Measurements from ENCODE around the gene TMEM200A.

TMEM200A gene

DNA sequence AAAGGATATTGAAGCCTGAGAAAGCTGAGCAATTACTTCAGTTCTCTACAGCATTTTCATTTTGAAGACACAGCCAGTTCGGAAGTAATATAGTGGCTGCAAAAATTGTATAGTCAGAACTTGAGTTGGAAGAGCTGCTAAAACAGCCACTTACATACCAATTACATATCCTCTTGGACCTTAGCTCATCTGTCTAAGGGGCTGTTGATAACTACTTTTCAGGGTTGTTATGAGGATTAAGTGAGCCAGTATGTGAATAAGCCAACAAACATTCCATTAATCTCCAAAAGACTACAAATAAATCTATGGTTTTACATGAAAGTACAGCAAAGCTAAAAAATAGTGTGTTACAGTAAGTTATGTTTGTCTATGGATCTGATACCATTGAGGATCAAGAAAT, 59.7 kb downstream of the TMEM200A start:
- DNase-seq (ENCODE audit: low spot score), result no peak

DNA sequence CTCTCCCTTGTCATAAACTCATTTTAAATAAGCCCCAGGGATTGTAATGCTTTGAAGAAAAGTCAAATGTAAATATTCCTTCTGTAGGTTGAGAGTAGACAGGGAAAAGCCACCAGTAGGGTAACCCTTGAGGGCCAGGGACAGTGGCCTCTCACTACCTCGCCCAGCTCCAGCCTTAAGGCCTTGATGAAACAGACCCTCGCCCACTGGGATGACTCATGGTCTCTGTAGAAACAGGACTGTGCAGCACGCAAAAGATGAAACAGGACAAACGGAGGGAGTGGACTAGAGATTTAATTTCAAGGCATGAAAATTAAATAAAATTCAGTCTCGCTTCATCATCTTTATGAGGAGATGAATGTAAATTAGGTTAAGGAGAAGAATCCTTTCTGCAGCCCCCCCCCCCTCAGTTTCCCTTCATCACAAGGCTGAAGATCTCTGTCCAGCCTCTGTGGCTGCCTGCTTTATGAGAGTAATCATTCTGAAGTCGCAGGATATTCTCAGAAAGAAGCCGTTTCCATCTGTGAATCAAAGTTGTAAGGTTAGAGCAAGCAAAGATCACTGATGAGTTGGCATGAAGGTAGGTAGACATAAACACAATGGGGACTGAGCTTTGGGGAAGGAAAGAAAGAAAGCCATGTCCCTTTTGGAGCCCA, 60.4 kb downstream of the TMEM200A start:
- DNase-seq (ENCODE audit: low spot score), result no peak

DNA sequence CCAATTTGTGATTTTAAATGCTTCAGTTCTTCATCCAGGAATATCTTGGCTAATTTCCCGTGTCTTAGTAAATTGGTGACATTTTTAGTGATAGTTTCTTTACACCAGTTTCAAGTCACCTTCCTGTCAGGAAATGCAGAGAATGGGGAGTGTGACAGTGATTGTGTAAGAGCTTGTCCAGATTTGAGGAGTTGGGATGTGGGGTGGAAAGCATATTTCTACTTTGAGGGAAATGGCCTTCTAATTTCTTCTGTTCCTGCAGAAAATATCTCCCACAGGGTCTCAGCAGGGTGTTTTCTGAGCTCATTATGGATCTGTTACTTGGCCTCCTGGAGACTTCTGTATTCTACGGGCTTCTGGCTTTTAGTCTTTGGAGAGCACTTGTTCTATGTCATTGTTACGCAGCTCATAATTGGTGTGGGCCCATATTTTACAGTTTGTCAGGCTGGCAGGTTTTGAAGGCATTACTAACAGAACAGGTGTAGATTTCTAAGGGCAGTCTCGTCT, 65.6 kb downstream of the TMEM200A start:
- no peak for DNase-seq (ENCODE audit: low spot score)

DNA sequence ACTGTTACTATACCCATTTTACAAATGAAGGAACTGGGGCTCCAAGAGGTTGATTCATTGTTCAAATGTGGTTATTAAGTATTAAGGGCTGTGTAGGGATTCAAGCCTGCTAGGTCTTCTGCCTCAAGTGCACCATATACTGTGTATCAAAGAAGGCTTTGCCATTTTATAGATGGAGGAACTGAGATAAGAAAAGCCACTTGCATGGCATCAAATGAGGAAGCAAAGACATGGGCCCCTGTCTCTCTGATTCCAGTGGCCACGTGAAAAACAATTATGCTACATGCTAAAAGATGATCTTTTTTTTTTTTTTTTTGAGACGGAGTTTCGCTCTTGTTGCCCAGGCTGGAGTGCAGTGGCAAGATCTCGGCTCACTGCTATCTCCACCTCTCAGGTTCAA, 67.0 kb downstream of the TMEM200A start:
- DNase-seq (ENCODE audit: low spot score), result no peak

DNA sequence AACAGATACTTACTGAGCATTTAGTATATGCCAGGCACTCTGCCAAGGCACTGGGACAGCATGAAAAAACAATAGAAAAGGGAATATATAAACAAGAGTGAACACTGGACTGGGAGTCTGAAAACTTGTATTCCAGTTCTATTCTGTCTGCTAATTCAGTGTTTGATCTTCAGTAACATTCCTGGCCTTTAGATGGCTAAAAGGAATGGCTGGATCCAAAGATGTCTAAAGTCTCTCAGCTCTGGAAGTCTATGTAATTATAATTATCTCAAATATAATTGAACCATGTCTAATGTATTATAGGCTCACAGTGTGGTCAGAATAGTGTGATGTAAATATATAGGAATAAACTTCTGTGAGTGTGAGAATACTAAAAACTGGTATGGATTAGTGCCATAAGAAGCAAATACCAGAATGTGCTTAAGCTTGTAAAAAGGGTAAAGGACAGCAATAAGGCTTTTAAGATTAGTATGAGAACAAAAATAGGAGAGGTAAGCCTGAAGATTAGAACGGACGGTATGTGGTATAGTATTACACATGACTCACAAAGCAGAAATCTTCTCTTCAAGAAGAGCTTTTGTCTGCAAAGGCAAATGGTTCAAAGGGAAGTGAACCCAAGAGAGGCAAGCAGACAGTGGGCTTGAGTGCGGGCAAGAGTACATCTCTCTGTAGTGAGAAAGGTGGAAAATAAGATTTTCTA, 68.5 kb downstream of the TMEM200A start:
- no peak for DNase-seq (ENCODE audit: low spot score)

DNA sequence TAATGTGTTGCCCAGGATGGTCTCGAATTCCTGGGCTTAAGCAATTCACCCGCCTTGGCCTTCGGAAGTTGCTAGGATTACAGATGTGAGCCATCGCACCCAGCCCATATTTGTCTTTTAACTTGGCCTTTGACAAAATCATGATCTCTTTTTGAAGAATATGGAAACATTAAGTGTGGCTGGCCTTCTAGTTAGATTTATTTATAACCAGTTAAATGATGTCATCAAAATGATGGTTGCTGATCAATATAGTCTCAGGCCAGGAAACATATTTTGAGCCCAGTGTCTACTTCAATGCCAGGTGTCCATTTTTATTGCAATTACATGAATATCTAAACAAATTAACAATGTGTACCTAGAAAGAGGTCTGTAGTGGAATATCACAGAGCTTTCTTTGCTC, 69.4 kb downstream of the TMEM200A start:
- no peak for DNase-seq (ENCODE audit: low spot score)

DNA sequence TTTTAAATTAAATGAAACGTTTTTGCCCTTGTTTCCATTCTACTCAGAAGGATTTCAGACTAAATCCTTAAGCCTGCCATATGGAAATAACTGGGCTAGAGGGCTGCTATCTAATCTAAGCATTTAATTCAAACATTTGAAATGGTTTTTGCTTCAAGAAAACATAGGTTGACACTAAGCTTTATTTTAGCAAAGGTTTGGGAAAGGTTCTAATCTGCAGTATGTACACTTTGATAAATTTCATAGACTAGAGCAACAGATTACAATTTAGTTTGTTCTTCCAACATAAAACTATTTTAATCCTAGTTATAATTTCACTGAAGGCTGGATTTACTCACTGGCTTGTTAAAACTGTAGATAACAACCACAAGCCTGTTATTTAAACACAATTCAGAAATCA, 72.1 kb downstream of the TMEM200A start:
- DNase-seq (ENCODE audit: low spot score), result no peak

DNA sequence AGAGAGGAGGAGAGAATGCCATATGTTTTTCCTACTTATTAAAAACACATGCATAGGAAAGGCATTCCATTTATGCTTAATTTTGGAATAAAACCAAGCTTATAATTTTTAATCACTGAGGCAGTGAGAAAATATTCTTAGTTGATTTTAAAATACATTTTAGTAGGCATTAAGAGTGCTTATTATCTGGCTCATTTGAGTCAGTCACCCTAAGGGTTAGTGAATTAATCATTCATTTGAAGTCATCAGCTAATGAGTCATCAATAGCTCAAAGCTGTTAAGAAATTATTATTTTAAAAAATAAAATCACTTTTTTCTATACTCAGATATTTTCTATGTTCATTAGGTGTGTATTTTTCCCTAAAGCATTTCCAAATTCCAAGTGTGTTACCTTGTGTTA, 81.6 kb downstream of the TMEM200A start:
- no peak for DNase-seq (ENCODE audit: low spot score)

DNA sequence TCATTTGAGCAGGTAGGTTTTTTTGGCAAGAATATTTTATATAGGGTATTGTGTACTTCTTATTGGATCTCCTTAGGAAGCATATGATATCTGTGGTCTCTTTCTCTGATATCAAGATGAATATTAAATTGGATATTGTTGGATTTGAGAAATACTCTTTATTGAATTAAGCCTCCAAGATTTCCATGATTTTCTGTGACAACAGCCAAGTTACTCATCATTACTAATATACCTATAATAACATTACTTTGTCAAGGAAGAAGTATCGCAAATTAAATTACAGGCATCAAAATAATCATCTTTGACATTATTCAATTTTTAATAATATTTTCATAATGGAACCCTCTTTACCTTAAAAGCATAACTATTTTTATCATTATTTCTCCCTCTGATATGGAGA, 86.5 kb downstream of the TMEM200A start:
- DNase-seq (ENCODE audit: low spot score), result no peak

DNA sequence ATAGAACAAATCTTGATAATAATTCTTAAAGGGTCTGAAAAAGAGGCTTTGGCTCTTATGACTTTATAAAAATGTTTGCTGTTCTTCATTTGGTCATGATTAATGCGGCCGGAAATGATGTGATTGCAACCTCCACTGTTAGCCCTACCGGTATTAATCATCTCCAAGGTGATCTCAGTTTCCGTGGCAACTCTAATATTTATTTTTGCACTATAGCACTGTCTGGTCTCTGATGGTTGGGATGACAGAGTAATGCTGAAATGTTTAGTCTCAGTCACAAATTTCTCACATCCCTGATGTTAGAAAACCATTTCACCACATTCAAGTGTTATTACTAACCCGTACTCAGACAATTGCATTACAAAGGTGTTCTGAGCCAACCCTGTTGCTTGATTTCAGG, 87.4 kb downstream of the TMEM200A start:
- DNase-seq (ENCODE audit: low spot score), result no peak

DNA sequence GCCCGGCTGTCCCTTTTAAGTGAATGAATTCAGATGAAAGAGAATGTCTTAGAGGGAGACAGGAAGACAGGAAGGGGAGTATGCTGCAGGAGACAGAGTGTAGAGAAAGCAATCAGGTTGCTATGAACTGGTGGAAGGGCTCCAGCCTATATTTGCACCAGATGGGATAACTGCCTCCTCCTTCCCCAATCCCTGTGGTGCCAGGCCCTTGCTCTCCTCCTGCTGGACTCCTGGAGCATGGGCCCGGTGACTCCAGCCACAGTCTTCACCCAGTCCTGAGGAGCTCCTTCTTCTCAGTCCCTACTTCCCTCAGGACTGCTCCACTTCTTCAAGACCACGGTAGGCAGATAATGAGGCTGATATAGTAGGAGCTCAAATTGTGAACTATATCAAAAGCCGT, 91.8 kb downstream of the TMEM200A start:
- no peak for DNase-seq (ENCODE audit: low spot score)

DNA sequence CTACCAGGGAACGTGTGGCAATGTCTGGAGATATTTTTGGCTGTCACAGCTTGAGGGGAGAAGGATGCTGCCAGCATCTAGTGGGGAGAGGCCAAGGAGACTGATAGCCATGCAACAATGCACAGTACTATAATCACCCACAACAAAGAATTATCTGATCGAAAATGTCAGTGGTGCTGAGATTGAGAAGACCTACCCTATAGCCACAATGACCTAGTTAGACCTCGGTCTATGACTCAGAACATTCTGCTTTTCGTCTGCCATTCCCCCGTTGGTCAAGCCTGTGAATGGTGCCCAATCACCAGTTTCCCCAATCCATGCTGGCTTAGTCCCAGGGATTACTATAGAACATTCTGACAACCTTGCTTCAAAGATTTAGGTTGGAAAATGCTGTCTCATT, 93.5 kb downstream of the TMEM200A start:
- no peak for DNase-seq (ENCODE audit: low spot score)

DNA sequence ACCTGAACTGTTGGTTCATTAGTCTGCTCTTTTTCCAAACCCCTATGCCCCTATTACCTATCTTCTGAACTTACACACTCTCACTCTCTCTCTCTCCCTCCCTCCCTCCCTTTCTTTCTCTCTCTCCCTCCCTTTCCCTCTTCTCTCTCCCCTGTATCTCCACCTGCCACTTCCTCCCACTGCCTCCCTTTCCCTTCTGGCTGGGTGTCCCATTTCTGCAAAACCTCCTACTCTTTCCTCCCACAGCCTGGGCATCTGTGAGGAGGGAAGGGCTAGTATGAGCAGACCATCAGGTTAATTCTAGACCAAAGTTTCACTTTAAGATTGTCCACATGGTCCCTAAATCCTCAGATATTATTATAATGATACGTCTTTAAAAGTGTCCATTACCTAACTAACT, 95.1 kb downstream of the TMEM200A start:
- DNase-seq (ENCODE audit: low spot score), result no peak

DNA sequence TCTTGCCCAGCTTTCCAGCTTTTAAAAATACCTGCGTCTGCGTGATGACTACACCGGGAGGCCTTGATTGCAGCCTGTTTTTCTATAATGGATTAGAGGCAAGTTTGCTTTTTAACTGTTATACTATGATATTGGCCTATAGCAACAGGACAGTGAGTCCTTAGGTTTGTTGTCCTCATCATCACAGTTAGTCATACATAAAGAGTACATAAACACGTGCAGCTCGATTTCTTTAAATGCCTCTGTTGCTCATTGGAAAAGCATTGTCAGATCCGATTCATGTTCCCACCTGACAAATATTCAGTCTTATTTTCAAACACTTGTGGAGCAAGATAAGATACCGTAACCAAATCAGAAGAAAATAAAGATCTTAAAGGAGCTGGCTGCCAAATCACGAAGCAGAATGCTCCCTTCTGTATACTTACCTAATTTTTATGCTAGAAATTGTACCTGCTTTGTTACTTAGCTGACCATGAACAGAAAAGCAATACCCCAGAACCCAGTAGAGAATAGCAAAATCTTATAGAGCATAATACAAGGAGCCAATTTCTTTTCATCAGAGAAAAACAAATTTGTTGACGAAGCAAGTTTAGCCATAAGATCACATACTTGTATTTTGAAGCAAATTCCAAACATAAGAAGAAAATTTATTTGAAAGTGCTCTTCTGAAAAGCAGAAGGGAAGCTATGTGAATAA, 100.4 kb downstream of the TMEM200A start:
- no peak for DNase-seq (ENCODE audit: low spot score)

DNA sequence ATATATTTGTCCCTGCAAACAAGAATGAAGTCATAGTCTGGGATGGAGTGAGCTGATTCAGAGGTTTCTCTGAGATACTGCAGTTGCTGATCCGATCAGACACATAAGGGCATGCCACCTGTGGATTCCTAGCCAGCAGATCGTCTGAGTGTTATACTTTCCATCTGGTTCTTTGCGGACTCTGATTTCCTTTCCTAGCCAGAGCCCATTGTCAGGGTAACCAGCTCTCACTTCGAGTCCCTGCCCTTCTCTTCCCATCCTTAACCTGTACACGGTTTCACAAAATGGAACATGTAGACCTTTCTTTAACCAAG, 100.9 kb downstream of the TMEM200A start:
- no peak for DNase-seq (ENCODE audit: low spot score)

DNA sequence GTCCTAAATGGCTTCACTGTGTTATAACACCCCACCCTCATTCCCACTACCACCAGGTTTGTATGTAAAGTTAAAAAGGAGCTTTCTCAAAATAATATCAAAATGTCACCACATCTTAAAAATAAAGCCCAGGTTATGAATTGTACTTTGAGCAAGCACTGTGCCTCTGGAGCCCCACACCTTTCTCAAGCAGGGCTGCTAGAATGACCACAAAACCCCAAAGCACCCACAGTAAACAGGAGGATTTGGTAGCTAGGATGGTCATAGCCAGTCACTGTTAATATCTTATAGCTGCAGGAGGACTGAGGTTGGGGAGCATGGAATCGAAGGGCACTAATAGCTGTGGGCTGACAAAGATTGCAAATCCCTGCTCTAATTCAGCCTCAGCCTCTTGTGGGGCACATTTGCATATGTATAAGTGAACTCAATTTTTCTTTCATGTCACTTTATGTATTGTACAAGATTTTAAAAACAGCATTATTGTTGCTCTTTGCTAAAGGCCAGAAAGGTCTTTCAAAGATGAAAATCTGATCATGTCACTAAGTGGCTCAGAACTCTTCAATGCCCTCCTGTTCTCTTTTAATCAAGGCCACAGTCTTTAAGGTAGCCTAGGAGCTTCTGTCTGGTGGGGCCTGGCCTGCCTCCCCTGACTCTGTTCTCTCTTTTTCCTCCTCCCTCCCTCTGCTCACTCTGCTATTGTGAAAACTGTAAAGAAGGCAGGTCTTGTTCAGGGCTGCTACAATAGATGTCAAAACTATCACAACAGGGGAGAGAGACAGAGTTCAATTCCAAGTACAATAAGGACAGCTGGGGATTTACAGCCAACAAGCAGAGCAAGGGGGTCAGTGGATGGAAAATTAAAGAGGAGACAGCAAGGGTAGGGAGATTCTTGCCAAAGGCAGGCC, 101.6 kb downstream of the TMEM200A start:
- DNase-seq (ENCODE audit: low spot score), result no peak

DNA sequence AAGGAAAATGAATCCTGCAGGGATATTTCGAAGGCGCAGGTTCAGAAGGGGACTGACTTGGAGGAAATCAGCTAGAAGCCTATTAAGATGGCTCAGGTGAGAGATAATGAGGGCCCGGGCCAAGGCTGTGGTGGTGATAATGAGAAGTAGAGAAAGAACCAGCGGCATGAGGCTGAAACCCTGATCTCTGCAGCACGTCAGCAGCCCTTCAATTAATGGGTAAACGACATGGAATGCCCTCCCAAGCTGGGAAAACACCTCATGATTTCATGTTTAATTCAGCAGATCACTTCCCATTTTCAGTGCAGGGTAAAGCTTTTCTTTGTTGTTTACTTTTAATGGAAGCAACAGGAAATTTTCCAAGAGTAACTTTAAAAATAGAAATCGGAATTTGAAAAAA, 104.9 kb downstream of the TMEM200A start:
- DNase-seq (ENCODE audit: low spot score), result no peak

DNA sequence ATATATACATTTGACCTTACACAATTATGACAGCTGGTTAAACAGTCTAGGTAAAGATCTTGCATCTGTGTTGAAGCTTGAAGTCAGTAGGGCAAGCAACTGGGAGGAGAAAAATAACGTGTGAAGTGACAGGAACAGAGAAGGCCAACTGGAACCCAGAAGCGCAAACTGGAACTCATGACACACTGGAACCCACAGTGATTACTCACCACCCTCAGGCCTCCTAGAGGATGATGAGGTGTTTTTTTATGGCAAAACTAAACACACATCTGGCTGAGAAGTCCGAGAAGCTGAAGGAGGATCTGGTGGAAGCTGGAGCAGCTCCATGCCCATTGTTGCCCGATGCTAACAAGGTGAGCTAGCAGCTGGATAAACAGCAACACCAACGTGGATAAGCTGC, 108.1 kb downstream of the TMEM200A start:
- DNase-seq (ENCODE audit: low spot score), result no peak

DNA sequence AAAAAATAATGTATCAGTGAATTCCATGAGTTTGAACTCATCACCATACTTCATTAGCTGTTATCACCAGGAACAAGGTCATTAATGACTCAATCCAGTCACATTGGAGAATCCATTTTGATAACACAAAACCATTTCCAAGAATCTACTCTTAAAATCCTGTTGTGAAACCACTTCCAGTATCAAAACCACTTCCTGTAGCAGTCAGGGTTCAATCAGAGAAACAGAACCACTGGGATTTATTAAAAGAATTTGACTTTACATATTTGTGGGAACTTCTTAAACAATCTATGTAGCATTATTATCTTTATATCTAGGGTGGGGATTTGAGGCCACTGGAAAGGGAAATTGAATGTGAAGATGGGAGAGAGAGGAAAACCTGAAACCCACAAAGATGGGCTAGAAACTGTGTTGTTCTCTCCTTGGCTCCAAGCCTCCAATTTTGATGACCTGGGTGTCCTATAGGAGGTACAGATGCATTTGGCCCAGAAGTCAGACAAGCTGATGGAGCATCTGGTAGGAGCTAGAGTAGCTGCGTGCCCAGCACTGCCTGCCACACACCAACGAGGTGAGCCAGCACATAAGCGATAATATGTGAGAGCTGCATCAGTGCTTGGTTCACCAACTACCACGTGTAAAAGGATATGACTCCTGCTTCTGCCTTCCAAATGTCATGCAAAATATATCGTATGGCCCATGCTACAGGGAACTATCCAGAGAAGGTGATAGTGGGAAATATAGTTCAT, 117.0 kb downstream of the TMEM200A start:
- DNase-seq (ENCODE audit: low spot score), result no peak

DNA sequence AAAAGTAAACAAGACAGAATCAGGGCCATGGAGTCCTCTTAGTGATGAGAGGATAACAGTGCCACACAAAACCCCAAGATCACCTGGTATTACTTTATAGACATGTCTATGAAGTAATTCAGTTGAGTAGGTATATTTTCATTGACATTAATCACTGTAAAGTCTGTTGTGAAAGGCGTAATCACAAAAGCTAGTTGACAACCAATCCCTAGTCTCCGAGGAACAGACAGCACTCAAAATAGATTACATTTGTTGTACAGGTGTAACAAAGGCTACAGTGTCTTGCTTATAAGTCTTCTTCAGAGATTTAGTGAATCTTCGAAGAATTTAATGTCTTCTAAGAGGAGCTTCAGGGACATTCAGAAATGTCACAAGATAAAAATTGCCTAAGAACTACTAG, 120.1 kb downstream of the TMEM200A start:
- no peak for DNase-seq (ENCODE audit: low spot score)

DNA sequence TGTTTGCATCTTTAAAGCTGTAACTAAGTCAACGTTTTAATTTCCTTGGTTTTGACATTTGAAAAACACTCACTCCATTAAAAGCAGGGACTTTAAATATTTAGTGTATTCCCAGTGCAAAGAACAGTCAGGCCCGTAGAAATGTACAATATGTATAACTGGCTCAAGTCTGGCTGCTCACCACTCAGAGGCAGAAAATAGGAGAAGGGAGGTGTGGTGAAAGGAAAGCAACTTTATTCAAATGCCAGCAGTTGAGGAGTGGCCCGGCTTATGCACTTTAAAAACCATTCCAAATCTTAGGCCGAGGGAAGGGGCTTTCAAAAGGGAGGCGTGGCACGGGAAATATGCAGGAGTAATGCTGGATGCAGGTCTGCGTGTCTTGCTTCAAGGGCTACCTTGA, 120.6 kb downstream of the TMEM200A start:
- no peak for DNase-seq (ENCODE audit: low spot score)

DNA sequence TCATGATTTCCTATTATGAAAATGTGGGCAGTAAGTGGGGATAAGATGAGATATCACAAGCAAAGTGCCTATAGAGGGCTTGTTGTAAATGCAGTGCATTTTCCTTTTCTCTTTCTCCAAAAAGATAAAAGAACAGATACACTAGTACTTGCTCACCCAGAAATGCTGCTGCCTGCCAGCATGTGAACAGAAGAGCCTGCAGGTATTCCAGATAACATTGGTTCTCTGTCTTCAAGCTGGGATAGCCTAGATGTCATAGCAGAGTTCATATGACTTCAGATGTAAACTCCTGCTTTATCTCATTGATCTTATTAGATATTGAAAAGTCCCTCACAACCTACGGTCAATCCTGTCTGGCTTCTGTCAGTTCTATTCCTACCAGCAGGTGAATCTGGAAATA, 123.7 kb downstream of the TMEM200A start:
- no peak for DNase-seq (ENCODE audit: low spot score)
